Neural cell (in vitro differentiated cells): ENCODE results near the gene CRK. TPM values are rescaled to one million over a fixed set of nuclear protein-coding genes. Genes with fewer than 3 reads are reported as not detected.

Experiments
- H2AFZ ChIP-seq: fragments of 200-600, 300-800 bp; sonication (generic), shearing (Covaris generic); 2 replicates; pipeline ENCODE4 v1.6.0; 2014; ENCODE audit warnings: low read depth, mild to moderate bottlenecking, antibody characterized with exemption, low read length, moderate library complexity
- H3F3A ChIP-seq: fragments of 200-600 bp; shearing (Covaris generic); 2 replicates; pipeline ENCODE4 v1.6.1; 2016; ENCODE audit warnings: mild to moderate bottlenecking, moderate library complexity, mixed read lengths, antibody characterized with exemption, low read length; ENCODE audit not compliant: insufficient read depth, poor library complexity, severe bottlenecking
- H3K27ac ChIP-seq: fragments of 200-600, 300-800 bp; sonication (generic), shearing (Covaris generic); 2 replicates; pipeline ENCODE4 v1.5.1; 2014; ENCODE audit warnings: mild to moderate bottlenecking, low read length, moderate library complexity
- H3K27me3 ChIP-seq: fragments of 300-800, 200-600 bp; sonication (generic), shearing (Covaris generic); 2 replicates; pipeline ENCODE4 v1.6.0; 2014; ENCODE audit warnings: mild to moderate bottlenecking, low read depth, low read length, moderate library complexity; ENCODE audit not compliant: insufficient read depth
- H3K36me3 ChIP-seq: fragments of 300-800, 200-600 bp; sonication (generic), shearing (Covaris generic); 2 replicates; pipeline ENCODE4 v1.5.1; 2014; ENCODE audit warnings: mild to moderate bottlenecking, antibody characterized with exemption, low read length, moderate library complexity; ENCODE audit not compliant: insufficient read depth
- H3K4me2 ChIP-seq: fragments of 300-800, 200-600 bp; sonication (generic), shearing (Covaris generic); 2 replicates; pipeline ENCODE4 v1.6.0; 2014; ENCODE audit warnings: mild to moderate bottlenecking, low read length
- H3K4me3 ChIP-seq: fragments of 300-800, 200-600 bp; sonication (generic), shearing (Covaris generic); 2 replicates; pipeline ENCODE4 v1.5.1; 2014; ENCODE audit warnings: mild to moderate bottlenecking, low read length, moderate library complexity
- H3K79me2 ChIP-seq: fragments of 200-600 bp; shearing (Covaris generic); replicated peaks from 2 replicates; pipeline ENCODE4 v1.6.0; 2014; ENCODE audit warnings: mild to moderate bottlenecking, low read length, moderate library complexity; ENCODE audit not compliant: insufficient read depth
- H3K9ac ChIP-seq: fragments of 300-800, 200-600 bp; sonication (generic), shearing (Covaris generic); 2 replicates; pipeline ENCODE4 v1.6.1; 2016; ENCODE audit warnings: mild to moderate bottlenecking, low read length, mixed read lengths
- H3K9me2 ChIP-seq: fragments of 200-600 bp; shearing (Covaris generic); 2 replicates; pipeline ENCODE4 v1.6.1; 2016; ENCODE audit warnings: mild to moderate bottlenecking, low read length, mixed read lengths; ENCODE audit not compliant: insufficient read depth
- H3K9me3 ChIP-seq: fragments of 200-600, 300-800 bp; sonication (generic), shearing (Covaris generic); 2 replicates; pipeline ENCODE4 v1.6.1; 2016; ENCODE audit warnings: mild to moderate bottlenecking, mixed run types, low read length, moderate library complexity, mixed read lengths
- H4K20me1 ChIP-seq: fragments of 200-600 bp; shearing (Covaris generic); 2 replicates; pipeline ENCODE4 v1.6.1; 2016; ENCODE audit warnings: mild to moderate bottlenecking, mixed run types; ENCODE audit not compliant: insufficient read depth
- CTCF ChIP-seq: fragments of 450-650 bp; IDR thresholded peaks from 2 replicates; pipeline ENCODE4 v1.5.1; 2014; ENCODE audit warnings: antibody characterized with exemption, mild to moderate bottlenecking, moderate library complexity; ENCODE audit not compliant: poor library complexity, severe bottlenecking
- EP300 ChIP-seq: fragments of 450-650 bp; conservative IDR thresholded peaks from 2 replicates; pipeline ENCODE4 v1.6.1; 2014; ENCODE audit warnings: antibody characterized with exemption, mild to moderate bottlenecking, moderate library complexity; ENCODE audit not compliant: poor library complexity, severe bottlenecking
- EZH2 ChIP-seq: fragments of 200-600, 300-800 bp; shearing (Covaris generic), sonication (generic); IDR thresholded peaks from 2 replicates; pipeline ENCODE4 v1.6.1; 2014; ENCODE audit warnings: antibody characterized with exemption, low read length, borderline replicate concordance, mild to moderate bottlenecking; ENCODE audit not compliant: insufficient read depth, poor library complexity, severe bottlenecking
- MXI1 ChIP-seq: fragments of 450-650 bp; conservative IDR thresholded peaks from 2 replicates; pipeline ENCODE4 v1.6.1; 2014; ENCODE audit warnings: antibody characterized with exemption, mild to moderate bottlenecking; ENCODE audit not compliant: poor library complexity, severe bottlenecking
- POLR2AphosphoS5 ChIP-seq: IDR thresholded peaks from 2 replicates; pipeline ENCODE4 v1.6.1; 2012
- RAD21 ChIP-seq: fragments of 450-650 bp; conservative IDR thresholded peaks from 2 replicates; pipeline ENCODE4 v1.6.1; 2014; ENCODE audit warnings: antibody characterized with exemption, mild to moderate bottlenecking, moderate library complexity
- SMC3 ChIP-seq: fragments of 450-650 bp; conservative IDR thresholded peaks from 2 replicates; pipeline ENCODE4 v1.6.1; 2014; ENCODE audit warnings: antibody characterized with exemption, mild to moderate bottlenecking, moderate library complexity; ENCODE audit not compliant: poor library complexity
- TAF1 ChIP-seq: IDR thresholded peaks from 2 replicates; pipeline ENCODE4 v1.6.1; 2012; ENCODE audit warnings: low read depth
- polyA plus RNA-seq: library from polyadenylated mRNA; depleted of rRNA; stranded (reverse); fragments of >200 nt; gene quantifications from 2 replicates; pipeline ENCODE4 v1.2.3, GENCODE V29; 2014
- TF ChIP-seq, protein P1 (sequence below): IDR thresholded peaks from 2 replicates; pipeline ENCODE4 v1.6.1; 2012; ENCODE audit warnings: borderline replicate concordance

The CRK gene
- polyA plus RNA-seq, 1 donor from 2014 or later, result 111 TPM

- no peaks in the 10 kb centered on the region for H3K9me2 ChIP-seq
- H3K79me2 ChIP-seq, result no peaks in the 10 kb centered on the region
- H3K27ac ChIP-seq, result no peak overlapping the region
Measured at GRCh38 chr17:1498869-1499268, 42.8 kb upstream of the CRK start.

DNA sequence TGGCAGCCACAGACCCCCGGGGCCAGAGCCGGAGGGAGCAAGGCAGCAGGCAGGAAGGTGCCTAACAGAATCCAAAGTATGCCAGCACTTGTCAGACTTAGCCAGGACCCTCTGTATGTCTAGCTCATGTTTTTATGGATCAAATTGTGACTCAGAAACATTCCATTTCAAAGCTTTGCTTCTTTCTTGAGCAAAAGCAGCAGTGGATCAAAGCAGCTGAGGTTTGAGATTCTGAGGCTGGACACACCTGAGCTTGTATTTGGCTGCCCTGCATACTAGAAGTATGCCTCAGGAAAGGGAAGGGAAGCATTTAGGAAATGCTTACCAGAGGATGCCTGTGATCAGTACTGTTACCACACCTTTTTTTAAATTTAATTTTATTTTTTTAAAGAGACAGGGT lies 42.2 kb upstream of the CRK start:
- no peak overlapping the region for H3K4me3 ChIP-seq
- no peak overlapping the region for H3K4me2 ChIP-seq
- H3K9me2 ChIP-seq, result no peaks in the 10 kb centered on the region
- H2AFZ ChIP-seq, result no peak overlapping the region
- no peaks in the 10 kb centered on the region for H3K27me3 ChIP-seq
- H3K9me3 ChIP-seq, result no peaks in the 10 kb centered on the region
- no peaks in the 10 kb centered on the region for H3F3A ChIP-seq
- H3K27ac ChIP-seq, result no peak overlapping the region
- no peaks in the 10 kb centered on the region for H3K79me2 ChIP-seq
- H3K36me3 ChIP-seq, result no peaks in the 10 kb centered on the region
- H4K20me1 ChIP-seq, result no peaks in the 10 kb centered on the region
- no peak overlapping the region for H3K9ac ChIP-seq
- TF ChIP-seq TAF1 (no peak), RAD21 (no peak), MXI1 (no peak), EZH2 (no peak), EP300 (no peak), SMC3 (no peak), CTCF (no peak), POLR2AphosphoS5 (no peak)
- TF ChIP-seq, protein P1, sequence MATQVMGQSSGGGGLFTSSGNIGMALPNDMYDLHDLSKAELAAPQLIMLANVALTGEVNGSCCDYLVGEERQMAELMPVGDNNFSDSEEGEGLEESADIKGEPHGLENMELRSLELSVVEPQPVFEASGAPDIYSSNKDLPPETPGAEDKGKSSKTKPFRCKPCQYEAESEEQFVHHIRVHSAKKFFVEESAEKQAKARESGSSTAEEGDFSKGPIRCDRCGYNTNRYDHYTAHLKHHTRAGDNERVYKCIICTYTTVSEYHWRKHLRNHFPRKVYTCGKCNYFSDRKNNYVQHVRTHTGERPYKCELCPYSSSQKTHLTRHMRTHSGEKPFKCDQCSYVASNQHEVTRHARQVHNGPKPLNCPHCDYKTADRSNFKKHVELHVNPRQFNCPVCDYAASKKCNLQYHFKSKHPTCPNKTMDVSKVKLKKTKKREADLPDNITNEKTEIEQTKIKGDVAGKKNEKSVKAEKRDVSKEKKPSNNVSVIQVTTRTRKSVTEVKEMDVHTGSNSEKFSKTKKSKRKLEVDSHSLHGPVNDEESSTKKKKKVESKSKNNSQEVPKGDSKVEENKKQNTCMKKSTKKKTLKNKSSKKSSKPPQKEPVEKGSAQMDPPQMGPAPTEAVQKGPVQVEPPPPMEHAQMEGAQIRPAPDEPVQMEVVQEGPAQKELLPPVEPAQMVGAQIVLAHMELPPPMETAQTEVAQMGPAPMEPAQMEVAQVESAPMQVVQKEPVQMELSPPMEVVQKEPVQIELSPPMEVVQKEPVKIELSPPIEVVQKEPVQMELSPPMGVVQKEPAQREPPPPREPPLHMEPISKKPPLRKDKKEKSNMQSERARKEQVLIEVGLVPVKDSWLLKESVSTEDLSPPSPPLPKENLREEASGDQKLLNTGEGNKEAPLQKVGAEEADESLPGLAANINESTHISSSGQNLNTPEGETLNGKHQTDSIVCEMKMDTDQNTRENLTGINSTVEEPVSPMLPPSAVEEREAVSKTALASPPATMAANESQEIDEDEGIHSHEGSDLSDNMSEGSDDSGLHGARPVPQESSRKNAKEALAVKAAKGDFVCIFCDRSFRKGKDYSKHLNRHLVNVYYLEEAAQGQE, result no peak

More at GRCh38 chr17:1498869-1499268, 42.8 kb upstream of the CRK start:
- no peak overlapping the region for H2AFZ ChIP-seq
- H3K9me3 ChIP-seq, result no peaks in the 10 kb centered on the region
- no peaks in the 10 kb centered on the region for H3K27me3 ChIP-seq
- H3K9ac ChIP-seq, result no peak overlapping the region
- no peaks in the 10 kb centered on the region for H4K20me1 ChIP-seq
- TF ChIP-seq SMC3, result no peak
- no peak for TF ChIP-seq EZH2
- no peak for TF ChIP-seq MXI1
- no peak for TF ChIP-seq POLR2AphosphoS5
- TF ChIP-seq CTCF, result no peak
- TF ChIP-seq RAD21, result no peak
- TF ChIP-seq, protein P1, result no peak
- no peak for TF ChIP-seq TAF1
- no peak for TF ChIP-seq EP300
- H3K4me3 ChIP-seq, result no peak overlapping the region
- H3K36me3 ChIP-seq, result no peaks in the 10 kb centered on the region
- no peak overlapping the region for H3K4me2 ChIP-seq
- H3F3A ChIP-seq, result no peaks in the 10 kb centered on the region
